ENCODE measurements around the gene AP2B1. TPM values are rescaled to one million over a fixed set of nuclear protein-coding genes. Genes with fewer than 3 reads are reported as not detected.

AP2B1 gene
- total and polyA plus RNA-seq, 9 of the 15 experiments (the other 6 are each of a cell fraction or from before 2014, with no cell fraction given) = 60.1 to 287 (median 105) TPM

- TF ChIP-seq, protein P1, sequence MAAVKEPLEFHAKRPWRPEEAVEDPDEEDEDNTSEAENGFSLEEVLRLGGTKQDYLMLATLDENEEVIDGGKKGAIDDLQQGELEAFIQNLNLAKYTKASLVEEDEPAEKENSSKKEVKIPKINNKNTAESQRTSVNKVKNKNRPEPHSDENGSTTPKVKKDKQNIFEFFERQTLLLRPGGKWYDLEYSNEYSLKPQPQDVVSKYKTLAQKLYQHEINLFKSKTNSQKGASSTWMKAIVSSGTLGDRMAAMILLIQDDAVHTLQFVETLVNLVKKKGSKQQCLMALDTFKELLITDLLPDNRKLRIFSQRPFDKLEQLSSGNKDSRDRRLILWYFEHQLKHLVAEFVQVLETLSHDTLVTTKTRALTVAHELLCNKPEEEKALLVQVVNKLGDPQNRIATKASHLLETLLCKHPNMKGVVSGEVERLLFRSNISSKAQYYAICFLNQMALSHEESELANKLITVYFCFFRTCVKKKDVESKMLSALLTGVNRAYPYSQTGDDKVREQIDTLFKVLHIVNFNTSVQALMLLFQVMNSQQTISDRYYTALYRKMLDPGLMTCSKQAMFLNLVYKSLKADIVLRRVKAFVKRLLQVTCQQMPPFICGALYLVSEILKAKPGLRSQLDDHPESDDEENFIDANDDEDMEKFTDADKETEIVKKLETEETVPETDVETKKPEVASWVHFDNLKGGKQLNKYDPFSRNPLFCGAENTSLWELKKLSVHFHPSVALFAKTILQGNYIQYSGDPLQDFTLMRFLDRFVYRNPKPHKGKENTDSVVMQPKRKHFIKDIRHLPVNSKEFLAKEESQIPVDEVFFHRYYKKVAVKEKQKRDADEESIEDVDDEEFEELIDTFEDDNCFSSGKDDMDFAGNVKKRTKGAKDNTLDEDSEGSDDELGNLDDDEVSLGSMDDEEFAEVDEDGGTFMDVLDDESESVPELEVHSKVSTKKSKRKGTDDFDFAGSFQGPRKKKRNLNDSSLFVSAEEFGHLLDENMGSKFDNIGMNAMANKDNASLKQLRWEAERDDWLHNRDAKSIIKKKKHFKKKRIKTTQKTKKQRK (IDR thresholded peaks at IDR 0.05; ENCODE audit: borderline replicate concordance, low read depth, low read length) = no peak
- TF ChIP-seq CREM (IDR thresholded peaks at IDR 0.05; ENCODE audit: low read depth) = peak; percentile 30; the same call in 1 of the 2 replicates
- TF ChIP-seq, protein P2, sequence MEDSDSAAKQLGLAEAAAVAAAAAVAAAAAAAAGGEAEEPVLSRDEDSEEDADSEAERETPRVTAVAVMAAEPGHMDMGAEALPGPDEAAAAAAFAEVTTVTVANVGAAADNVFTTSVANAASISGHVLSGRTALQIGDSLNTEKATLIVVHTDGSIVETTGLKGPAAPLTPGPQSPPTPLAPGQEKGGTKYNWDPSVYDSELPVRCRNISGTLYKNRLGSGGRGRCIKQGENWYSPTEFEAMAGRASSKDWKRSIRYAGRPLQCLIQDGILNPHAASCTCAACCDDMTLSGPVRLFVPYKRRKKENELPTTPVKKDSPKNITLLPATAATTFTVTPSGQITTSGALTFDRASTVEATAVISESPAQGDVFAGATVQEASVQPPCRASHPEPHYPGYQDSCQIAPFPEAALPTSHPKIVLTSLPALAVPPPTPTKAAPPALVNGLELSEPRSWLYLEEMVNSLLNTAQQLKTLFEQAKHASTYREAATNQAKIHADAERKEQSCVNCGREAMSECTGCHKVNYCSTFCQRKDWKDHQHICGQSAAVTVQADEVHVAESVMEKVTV (CRISPR knock-in tag; IDR thresholded peaks at IDR 0.05) = peak; percentile 62
- peak in 1 of 2 experiments; percentile 20; a peak in 1 of 4 replicates for TF ChIP-seq RCOR1 (IDR thresholded peaks at IDR 0.05; ENCODE audit: borderline replicate concordance in 1 of 2, low read depth in 2 of 2, low read length in 2 of 2)
- TF ChIP-seq ZNF79 (CRISPR knock-in tag; IDR thresholded peaks at IDR 0.05; ENCODE audit: low read depth) = no peak
- peak; percentile 90 for TF ChIP-seq STAG1 (CRISPR knock-in tag; IDR thresholded peaks at IDR 0.05; ENCODE audit: borderline replicate concordance)
- TF ChIP-seq REST (IDR thresholded peaks at IDR 0.05; ENCODE audit: borderline replicate concordance) = peak; percentile 76
- no peak for TF ChIP-seq REST (CRISPR knock-in tag; IDR thresholded peaks at IDR 0.05; ENCODE audit: low read depth)
- TF ChIP-seq SAFB2 (IDR thresholded peaks at IDR 0.05; ENCODE audit: borderline replicate concordance, low read depth, low read length, severe bottlenecking) = no peak
- TF ChIP-seq RAD21 (CRISPR knock-in tag; conservative IDR thresholded peaks at IDR 0.05 in 1 of 2, IDR thresholded peaks at IDR 0.05 in 1 of 2) = peak; percentile 74 to 93
Observed at GRCh38 chr17:35747540-35748017, 160.5 kb downstream of the AP2B1 start (continued).

Data from K562 (cell line).